Thyroid gland (tissue), 4 donors: ENCODE measurements around the gene ASCL2.

Experiments used
- POLR2A ChIP-seq, 2 donors: fragments of 450-650 bp; IDR thresholded peaks; one replicate each; pipeline ENCODE4 v1.6.1; 2017; ENCODE audit warnings: antibody characterized with exemption in 2 of 2, mild to moderate bottlenecking in 2 of 2, moderate library complexity in 1 of 2
- TF ChIP-seq, protein P1 (sequence below), 6 experiments: fragments of 200-600 bp in 3 of 6; fragments of 450-650 bp in 3 of 6; sonication (generic) in 3 of 6; IDR thresholded peaks; one replicate each; pipeline ENCODE4 v1.5.1; 2016 to 2019; ENCODE audit warnings: antibody characterized with exemption in 6 of 6, mild to moderate bottlenecking in 2 of 6, inconsistent platforms in 1 of 6, moderate library complexity in 1 of 6

DNA sequence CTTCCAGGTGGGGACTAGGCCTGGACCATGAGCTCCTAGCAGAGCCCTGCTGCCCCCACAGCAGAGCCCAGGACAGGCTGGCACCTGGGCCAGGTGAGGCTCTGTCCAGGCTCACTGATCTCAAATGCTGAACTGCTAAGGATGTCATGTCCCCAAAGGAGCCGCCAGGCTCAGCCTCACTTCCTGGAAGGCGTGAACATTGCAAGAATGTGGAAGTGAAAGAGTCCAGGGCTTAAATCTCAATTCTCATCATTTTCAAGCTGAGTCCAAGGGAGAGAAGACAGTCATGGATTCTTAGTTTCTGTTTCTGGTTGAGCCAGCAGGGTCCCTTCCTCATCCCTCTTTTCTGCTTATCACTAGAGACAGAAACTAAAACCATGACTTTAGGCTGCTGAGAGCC is 5.0 kb downstream of the ASCL2 start:
- TF ChIP-seq, protein P1, sequence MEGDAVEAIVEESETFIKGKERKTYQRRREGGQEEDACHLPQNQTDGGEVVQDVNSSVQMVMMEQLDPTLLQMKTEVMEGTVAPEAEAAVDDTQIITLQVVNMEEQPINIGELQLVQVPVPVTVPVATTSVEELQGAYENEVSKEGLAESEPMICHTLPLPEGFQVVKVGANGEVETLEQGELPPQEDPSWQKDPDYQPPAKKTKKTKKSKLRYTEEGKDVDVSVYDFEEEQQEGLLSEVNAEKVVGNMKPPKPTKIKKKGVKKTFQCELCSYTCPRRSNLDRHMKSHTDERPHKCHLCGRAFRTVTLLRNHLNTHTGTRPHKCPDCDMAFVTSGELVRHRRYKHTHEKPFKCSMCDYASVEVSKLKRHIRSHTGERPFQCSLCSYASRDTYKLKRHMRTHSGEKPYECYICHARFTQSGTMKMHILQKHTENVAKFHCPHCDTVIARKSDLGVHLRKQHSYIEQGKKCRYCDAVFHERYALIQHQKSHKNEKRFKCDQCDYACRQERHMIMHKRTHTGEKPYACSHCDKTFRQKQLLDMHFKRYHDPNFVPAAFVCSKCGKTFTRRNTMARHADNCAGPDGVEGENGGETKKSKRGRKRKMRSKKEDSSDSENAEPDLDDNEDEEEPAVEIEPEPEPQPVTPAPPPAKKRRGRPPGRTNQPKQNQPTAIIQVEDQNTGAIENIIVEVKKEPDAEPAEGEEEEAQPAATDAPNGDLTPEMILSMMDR (IDR thresholded peaks at IDR 0.05): no peak
- TF ChIP-seq POLR2A (IDR thresholded peaks at IDR 0.05): no peak
